PFSK-1 (cell line): ENCODE results near the gene GDPD1.

Experiments used
- FOXP2 ChIP-seq: optimal IDR thresholded peaks from 2 replicates; pipeline ENCODE3; 2011; ENCODE audit warnings: borderline replicate concordance, control low read depth, inconsistent platforms; ENCODE audit not compliant: insufficient read depth; ENCODE audit errors: extremely low read length, extremely low read depth
- POLR2AphosphoS5 ChIP-seq: IDR thresholded peaks from 2 replicates; pipeline ENCODE4 v1.6.1; 2012; ENCODE audit warnings: low read depth, mild to moderate bottlenecking, control low read depth, low read length, moderate library complexity
- REST ChIP-seq, 2 experiments: IDR thresholded peaks; 2 replicates each; pipeline versions ENCODE4 v1.6.1 to v1.8.0; 2011 to 2012; ENCODE audit warnings: low read depth in 2 of 2, low read length in 2 of 2, control low read depth in 1 of 2, inconsistent platforms in 1 of 2, mild to moderate bottlenecking in 1 of 2, moderate library complexity in 1 of 2; ENCODE audit not compliant: insufficient read depth in 1 of 2
- SIN3A ChIP-seq: IDR thresholded peaks from 2 replicates; pipeline ENCODE4 v1.6.1; 2012; ENCODE audit warnings: mild to moderate bottlenecking, low read length, moderate library complexity, borderline replicate concordance; ENCODE audit not compliant: insufficient read depth
- TAF1 ChIP-seq: IDR thresholded peaks from 2 replicates; pipeline ENCODE4 v1.6.1; 2012; ENCODE audit warnings: low read length, control low read depth, borderline replicate concordance; ENCODE audit not compliant: insufficient read depth

The GDPD1 gene

GRCh38 chr17:59260722-59261121, 40.4 kb downstream of the GDPD1 start:
- TF ChIP-seq TAF1, result no peak
- TF ChIP-seq REST (IDR thresholded peaks at IDR 0.05; ENCODE audit: insufficient read depth in 1 of 2, low read depth in 2 of 2, low read length in 2 of 2), result no peak
- no peak for TF ChIP-seq SIN3A
- TF ChIP-seq FOXP2, result no peak
- no peak for TF ChIP-seq POLR2AphosphoS5

- TF ChIP-seq TAF1 (no peak), FOXP2 (no peak), POLR2AphosphoS5 (no peak), REST (IDR thresholded peaks at IDR 0.05; ENCODE audit: insufficient read depth in 1 of 2, low read depth in 2 of 2, low read length in 2 of 2) (no peak), SIN3A (no peak)
Observed at GRCh38 chr17:59266745-59267144, 46.4 kb downstream of the GDPD1 start.

GRCh38 chr17:59267776-59268175, 47.5 kb downstream of the GDPD1 start:
- TF ChIP-seq FOXP2 (no peak), POLR2AphosphoS5 (no peak)

GRCh38 chr17:59275618-59276017, 55.3 kb downstream of the GDPD1 start:
- TF ChIP-seq TAF1, result no peak
- TF ChIP-seq POLR2AphosphoS5, result no peak
- TF ChIP-seq REST (IDR thresholded peaks at IDR 0.05; ENCODE audit: insufficient read depth in 1 of 2, low read depth in 2 of 2, low read length in 2 of 2), result no peak
- no peak for TF ChIP-seq SIN3A
- TF ChIP-seq FOXP2, result no peak

- no peak for TF ChIP-seq REST (IDR thresholded peaks at IDR 0.05; ENCODE audit: insufficient read depth in 1 of 2, low read depth in 2 of 2, low read length in 2 of 2)
- TF ChIP-seq FOXP2, result no peak
- no peak for TF ChIP-seq TAF1
- no peak for TF ChIP-seq SIN3A
- no peak for TF ChIP-seq POLR2AphosphoS5
Observed at GRCh38 chr17:59277031-59277430, 56.7 kb downstream of the GDPD1 start.

GRCh38 chr17:59278406-59278805, 58.1 kb downstream of the GDPD1 start:
- TF ChIP-seq FOXP2, result no peak
- TF ChIP-seq REST (IDR thresholded peaks at IDR 0.05; ENCODE audit: insufficient read depth in 1 of 2, low read depth in 2 of 2, low read length in 2 of 2), result no peak
